Loucy (cell line): Measurements from ENCODE around the gene TXN.

Source experiments
- CTCF ChIP-seq: fragments of 200-600 bp; sonication (generic); conservative IDR thresholded peaks from 2 replicates; pipeline ENCODE4 v1.5.1; 2014; ENCODE audit warnings: mild to moderate bottlenecking, antibody characterized with exemption, low read length
- EZH2phosphoT487 ChIP-seq: fragments of 200-600 bp; IDR thresholded peaks from 2 replicates; pipeline ENCODE4 v1.6.1; 2018; ENCODE audit warnings: antibody characterized with exemption, mild to moderate bottlenecking, moderate library complexity, borderline replicate concordance

- TF ChIP-seq CTCF (no peak), EZH2phosphoT487 (no peak)
Observed at GRCh38 chr9:110283751-110284150, 27.4 kb upstream of the TXN start.
